SK-N-SH treated with all-trans-retinoic acid at 6 μM for 48 hours (cell line): ENCODE measurements around the gene GLRA1.

ENCODE experiments used
- BACH2 ChIP-seq: fragments of 250-450 bp; sonication (Bioruptor Pico); IDR thresholded peaks from 2 replicates; pipeline ENCODE4 v1.9.0; 2021; ENCODE audit warnings: mild to moderate bottlenecking, borderline replicate concordance
- POU6F1 ChIP-seq: fragments of 250-450 bp; sonication (Bioruptor Pico); IDR thresholded peaks from 2 replicates; pipeline ENCODE4 v1.8.0; 2021; ENCODE audit warnings: low read depth, mild to moderate bottlenecking, moderate library complexity, borderline replicate concordance
- PPARA ChIP-seq: fragments of 250-450 bp; sonication (Bioruptor Pico); IDR thresholded peaks from 2 replicates; pipeline ENCODE4 v1.5.0; 2020; ENCODE audit warnings: mild to moderate bottlenecking, borderline replicate concordance
- ZFP30 ChIP-seq: fragments of 450-650 bp; formaldehyde crosslinking; IDR thresholded peaks from 2 replicates; pipeline ENCODE4 v1.5.0; 2022; ENCODE audit warnings: mild to moderate bottlenecking, moderate library complexity
- ZNF565 ChIP-seq: fragments of 450-650 bp; formaldehyde crosslinking; conservative IDR thresholded peaks from 2 replicates; pipeline ENCODE4 v1.5.0; 2020; ENCODE audit warnings: low read depth, mild to moderate bottlenecking, moderate library complexity

- TF ChIP-seq POU6F1 (CRISPR knock-in tag) (no peak), ZNF565 (CRISPR knock-in tag) (no peak), ZFP30 (CRISPR knock-in tag) (no peak), PPARA (no peak), BACH2 (CRISPR knock-in tag) (no peak)
Observed at GRCh38 chr5:151815051-151815450, 109.6 kb downstream of the GLRA1 start.
